ENCODE measurements around the gene LIPC. TPM values are rescaled to one million over a fixed set of nuclear protein-coding genes. Genes with fewer than 3 reads are reported as not detected.
A peak's percentile ranks its signal among the peaks of the same experiment; 100 is the strongest.

The LIPC gene
- total and polyA plus RNA-seq, 10 of the 15 experiments (the other 5 are each of a cell fraction or from before 2014, with no cell fraction given), result 0.06 to 0.31 (median 0.16) TPM; not detected in 1

GRCh38 chr15:58475573-58476524 lies 44.1 kb downstream of the LIPC start:
- H3K36me3 ChIP-seq (ENCODE audit: control insufficient read depth in 2 of 2, insufficient read depth in 2 of 2, low read length in 1 of 2), result no peaks in the 10 kb centered on the region
- H3K4me3 ChIP-seq, result no peak overlapping the region
- intact Hi-C loops (cut with micrococcal nuclease; ENCODE audit: unreplicated experiment) (no loop called here), in situ Hi-C loops (cut with MboI) (no loop called here)
- ChIA-PET CTCF (interaction anchor here (1.0 to 1.8 kb wide), 4 partner anchors 17 to 42 kb away, joined by 3 to 6 read pairs (median 5); no protein-coding TSS in a partner anchor), SMC1A (ENCODE audit: uncharacterized antibody, unreplicated experiment) (interaction anchor here (1.0 to 3.0 kb wide), 4 partner anchors 14 to 452 kb away, joined by 3 to 8 read pairs (median 6); no protein-coding TSS in a partner anchor), RAD21 (ENCODE audit: unreplicated experiment) (interaction anchor here (0.8 to 1.4 kb wide), 5 partner anchors 15 to 47 kb away, joined by 3 to 4 read pairs (median 3); no protein-coding TSS in a partner anchor), POLR2A (interaction anchor here (1.5 kb wide), 1 partner anchor 69 kb away, joined by 3 read pairs; no protein-coding TSS in a partner anchor)
- no peaks in the 10 kb centered on the region for H3K9me3 ChIP-seq (replicated peaks; ENCODE audit: control insufficient read depth, insufficient read depth, low read length)
- peaks cover 7% of the 10 kb centered on the region for H3K79me2 ChIP-seq (ENCODE audit: control insufficient read depth, insufficient read depth, low read length)
- H3K4me2 ChIP-seq (ENCODE audit: control insufficient read depth, insufficient read depth), result peak overlapping the region; percentile 57; the same call in 1 of the 2 replicates
- FAIRE-seq, result no peak
- peak overlapping the region; percentile 25 for H2AFZ ChIP-seq (ENCODE audit: control insufficient read depth, low read depth, low read length)
- no peak for DNase-seq (ENCODE audit: low read depth, low spot score)
- H3K27ac ChIP-seq (ENCODE audit: control insufficient read depth, insufficient read depth), result peak overlapping the region; percentile 93; the same call in 1 of the 2 replicates
- peaks cover 43% of the 10 kb centered on the region for H3K4me1 ChIP-seq (ENCODE audit: control insufficient read depth, insufficient read depth, low read length)
- no peak overlapping the region for H3K9ac ChIP-seq (ENCODE audit: control insufficient read depth, insufficient read depth, low read length)
- TF ChIP-seq ELK1 (IDR thresholded peaks at IDR 0.05; ENCODE audit: low read depth, low read length) (no peak), RUNX3 (IDR thresholded peaks at IDR 0.05; ENCODE audit: low read length) (0 out of 2 replicates have a peak, but pooled peaks have one; percentile 9), SMAD5 (IDR thresholded peaks at IDR 0.05; ENCODE audit: low read depth) (no peak)
- 65% methylated on average over 7 of the region's 7 CpGs for WGBS (ENCODE audit: insufficient coverage, insufficient replicate concordance, low lambda C conversion rate, missing lambda C conversion rate)
- H3K27me3 ChIP-seq (replicated peaks in 1 of 2; ENCODE audit: control insufficient read depth in 2 of 2, insufficient read depth in 2 of 2, low read length in 1 of 2), result no peaks in the 10 kb centered on the region
- no peaks in the 10 kb centered on the region for H4K20me1 ChIP-seq (ENCODE audit: control insufficient read depth, insufficient read depth)
- no peak for ATAC-seq
- no TSS peak for BruUV-seq (replicated peaks)

Measured in GM12878 (cell line).